Activated CD4-positive, CD25-positive, alpha-beta regulatory T cell (primary cell): ENCODE results near the gene ADGRF1.
"Not testable (repeated sequence)": the region's sequence is repeated elsewhere in the genome, so short reads cannot be mapped to it uniquely, and the experiment has no call there.

Experiments
- DNase-seq, 4 experiments: peaks; one replicate each; lab custom pipeline; 2025; lab: John Stamatoyannopoulos, UW

ADGRF1 gene

GRCh38 chr6:47061309-47062300 lies 19.5 kb upstream of the ADGRF1 start:
- DNase-seq = no peak

- DNase-seq = no peak
Observed at GRCh38 chr6:47059216-47059885, 17.2 kb upstream of the ADGRF1 start.

- no peak for DNase-seq
Observed at GRCh38 chr6:47057830-47058540, 15.9 kb upstream of the ADGRF1 start.

- no peak for DNase-seq
Observed at GRCh38 chr6:47056832-47057231, 14.7 kb upstream of the ADGRF1 start.

GRCh38 chr6:47054302-47054701 lies 12.2 kb upstream of the ADGRF1 start:
- not testable (repeated sequence) for DNase-seq

DNA sequence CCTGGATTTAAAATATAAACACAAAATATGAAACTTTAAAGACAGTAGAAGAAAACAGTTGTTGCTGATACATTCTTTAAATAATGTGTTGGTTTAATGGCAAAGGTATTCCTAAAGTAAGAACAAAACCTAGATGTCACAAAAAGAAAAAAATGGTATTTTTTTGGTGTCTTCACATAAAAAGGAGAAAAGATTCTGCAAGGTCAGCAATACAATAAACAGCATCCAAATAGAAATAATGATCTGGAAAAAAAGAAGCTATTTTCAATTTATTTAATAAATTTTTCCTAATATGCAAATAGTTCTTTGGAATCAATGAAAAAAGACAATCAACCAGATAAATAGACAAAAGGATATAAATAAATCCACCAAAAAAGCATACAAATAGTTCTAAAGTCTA lies 6.5 kb upstream of the ADGRF1 start:
- no peak for DNase-seq

- DNase-seq = no peak
Observed at GRCh38 chr6:47047479-47048407, 5.6 kb upstream of the ADGRF1 start.

DNA sequence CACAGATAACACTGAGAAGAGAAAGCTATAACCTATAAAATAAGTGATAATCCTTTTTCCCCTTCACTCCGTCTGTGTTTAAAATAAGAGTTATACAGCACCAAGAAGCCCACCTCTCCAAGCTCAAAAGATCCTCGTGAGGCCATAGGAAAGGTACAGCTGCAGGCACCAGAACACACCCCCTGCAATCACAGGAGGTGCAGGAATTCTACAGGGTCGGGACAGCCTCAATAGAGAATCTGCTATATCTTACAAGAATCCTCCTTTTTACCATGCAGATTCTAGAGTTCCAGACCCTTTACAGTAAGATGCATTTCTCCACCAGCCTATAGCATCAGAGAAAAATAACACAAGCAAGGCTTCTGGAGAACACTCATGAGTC lies 5.0 kb upstream of the ADGRF1 start:
- DNase-seq = no peak

- no peak for DNase-seq
Observed at GRCh38 chr6:47044397-47044796, 2.3 kb upstream of the ADGRF1 start.

DNA sequence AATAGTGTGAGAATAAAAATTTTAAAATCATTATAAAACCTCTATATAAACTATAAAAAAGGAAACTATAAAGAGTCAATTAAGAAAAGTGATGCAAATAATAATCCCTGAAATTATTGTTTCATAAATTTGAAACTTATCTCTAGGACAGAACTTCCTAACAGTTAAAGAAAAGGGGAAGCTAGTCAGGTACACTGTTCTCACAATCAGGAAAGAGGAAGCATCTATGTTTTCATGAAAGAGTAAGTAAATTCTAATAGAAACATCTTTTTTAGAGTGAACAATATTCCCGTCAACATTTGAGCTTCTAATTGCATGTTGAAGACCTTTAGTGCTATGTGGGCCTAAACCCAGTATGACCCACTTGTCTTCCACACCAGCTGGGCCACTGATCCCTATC lies 1.2 kb upstream of the ADGRF1 start:
- no peak for DNase-seq

- DNase-seq = no peak
Observed at GRCh38 chr6:47041741-47042140, 391 bp downstream of the ADGRF1 start.

DNA sequence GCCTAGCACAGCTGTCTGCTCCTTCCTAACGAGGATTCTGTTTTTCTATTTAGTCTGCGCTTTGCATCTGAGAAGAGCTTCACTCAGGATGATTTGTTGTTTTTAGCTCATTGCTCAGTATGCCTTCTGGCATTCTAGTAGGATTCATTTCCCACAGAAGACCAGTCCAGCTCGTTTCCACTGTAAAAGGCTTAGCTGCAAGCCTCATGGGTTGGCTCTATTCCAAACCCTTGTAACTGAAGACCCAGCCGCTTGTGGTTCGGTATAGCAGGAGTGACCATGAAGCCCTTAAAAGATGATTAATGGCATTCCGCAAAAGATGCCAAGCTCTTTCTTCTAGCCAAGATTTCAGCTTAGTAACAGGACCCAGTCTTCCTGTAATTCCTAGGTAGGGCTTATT lies 7.2 kb downstream of the ADGRF1 start:
- no peak for DNase-seq

GRCh38 chr6:47034421-47034820 lies 7.7 kb downstream of the ADGRF1 start:
- DNase-seq = no peak

GRCh38 chr6:47032974-47033765 lies 9.0 kb downstream of the ADGRF1 start:
- DNase-seq = no peak

DNA sequence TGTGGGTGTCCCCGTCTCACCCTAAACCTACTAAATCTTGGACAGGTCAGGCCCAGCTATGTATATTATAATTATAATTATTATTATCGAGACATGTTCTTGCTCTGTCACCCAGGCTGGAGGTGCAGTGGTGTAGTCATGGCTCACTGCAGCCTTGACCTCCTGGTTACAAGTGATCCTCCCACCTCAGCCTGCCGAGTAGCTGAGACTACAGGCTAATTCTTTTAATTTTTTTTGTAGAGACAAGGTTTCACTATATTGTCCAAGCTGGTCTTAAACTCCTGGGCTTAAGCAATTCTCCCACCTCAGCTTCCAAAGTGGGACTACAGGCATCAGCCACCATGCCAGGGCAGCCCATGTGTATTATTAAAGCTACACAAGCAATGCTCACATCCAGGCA lies 10.5 kb downstream of the ADGRF1 start:
- no peak for DNase-seq

DNA sequence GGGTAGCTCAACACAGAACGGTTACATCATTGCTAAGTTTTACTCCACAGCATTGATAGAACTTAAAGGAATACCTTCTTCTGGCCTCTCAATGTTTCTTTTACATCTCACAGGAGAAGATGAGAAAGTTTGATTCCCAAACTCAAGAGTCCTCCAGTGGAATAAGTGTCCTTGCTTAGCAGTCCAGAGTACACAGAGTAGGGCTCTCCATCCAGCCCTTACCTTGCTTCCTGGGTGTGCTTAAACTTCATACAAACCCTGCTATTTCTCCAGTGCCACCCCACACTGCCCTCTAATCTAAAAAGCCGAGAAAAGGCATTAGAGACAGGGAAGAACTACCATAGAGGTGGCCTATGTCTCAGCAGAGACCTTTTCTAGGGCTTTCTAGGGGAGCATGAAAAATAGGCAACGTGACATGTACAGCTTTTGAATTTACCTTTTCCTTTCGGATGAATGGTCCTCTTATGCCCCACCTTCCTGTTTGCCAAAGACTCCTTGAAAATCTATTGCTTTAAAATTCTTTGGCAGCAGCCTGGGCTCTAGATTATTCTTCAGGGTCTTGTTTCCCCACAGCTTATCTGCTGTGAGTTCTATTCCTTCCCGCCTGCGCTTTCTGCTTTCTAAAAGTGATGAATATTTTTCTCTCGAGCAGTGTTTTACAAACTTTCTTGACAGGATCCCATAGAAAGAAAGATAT lies 12.1 kb downstream of the ADGRF1 start:
- DNase-seq = no peak

- DNase-seq = no peak
Observed at GRCh38 chr6:47028835-47029360, 13.2 kb downstream of the ADGRF1 start.

DNA sequence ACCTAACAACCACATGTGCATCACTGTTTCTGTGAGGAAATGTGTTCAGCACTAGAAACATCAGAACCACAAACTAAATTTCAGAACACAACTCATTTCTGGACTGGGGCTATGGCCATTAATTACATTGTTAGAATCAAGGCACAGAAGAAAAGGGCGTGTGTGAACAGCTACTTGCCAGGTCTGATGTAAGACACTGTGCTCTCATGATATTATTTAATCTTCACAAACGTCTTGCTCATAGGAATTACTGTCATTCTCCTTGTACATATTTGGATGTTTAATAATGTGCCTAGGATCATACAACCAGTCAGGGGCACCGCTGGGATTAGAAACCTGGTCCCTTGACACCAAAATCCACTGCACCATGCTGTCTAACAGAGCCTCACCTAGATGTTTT lies 14.8 kb downstream of the ADGRF1 start:
- no peak for DNase-seq

GRCh38 chr6:47026679-47027078 lies 15.5 kb downstream of the ADGRF1 start:
- DNase-seq = no peak

DNA sequence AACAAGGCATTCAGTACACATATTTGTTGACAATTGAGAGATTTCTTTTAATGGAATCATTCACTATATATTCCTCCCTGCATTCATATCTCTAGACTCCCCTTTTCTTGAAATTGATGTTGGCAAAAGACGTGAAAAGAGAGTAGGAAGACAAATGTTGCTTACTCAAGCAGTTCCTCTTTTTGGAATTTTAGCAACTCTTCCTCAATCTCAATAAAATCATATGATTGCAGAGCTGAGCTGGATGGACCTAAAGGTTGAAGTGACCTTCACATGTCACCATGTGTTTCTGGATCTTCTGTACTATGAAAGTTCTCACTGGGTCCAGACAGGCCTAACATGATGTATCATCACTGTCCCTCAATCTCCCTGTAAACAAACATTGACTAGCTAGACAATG lies 18.6 kb downstream of the ADGRF1 start:
- no peak for DNase-seq
